NCI-H526 (cell line): ENCODE measurements around the gene SLC24A4.

ENCODE experiments used
- DNase-seq, 2 experiments: peaks; one replicate each; lab custom pipeline; 2025; lab: John Stamatoyannopoulos, UW

The SLC24A4 gene

DNA sequence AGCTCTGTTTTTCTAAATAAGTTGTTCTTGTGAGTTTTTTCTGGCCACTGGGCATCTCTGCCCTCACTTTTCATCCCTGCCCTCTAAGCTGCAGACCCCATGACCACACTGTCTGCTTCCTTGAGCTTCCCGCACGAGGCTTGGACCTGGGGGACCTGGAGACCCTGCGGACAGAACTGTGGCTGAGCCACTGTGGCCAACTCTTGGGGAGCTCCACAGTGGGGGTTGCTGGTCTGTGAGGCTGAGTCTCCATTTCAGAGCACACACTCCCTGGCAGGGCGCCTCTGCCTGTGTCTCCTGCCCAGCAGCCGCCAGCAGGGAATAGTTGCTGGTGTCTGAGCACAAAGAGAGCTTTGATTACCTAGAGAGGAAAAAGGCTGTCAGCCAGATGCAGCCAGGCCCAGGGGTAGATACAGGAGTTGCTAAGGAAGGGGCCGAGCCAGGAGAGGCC lies 177.6 kb downstream of the SLC24A4 start:
- DNase-seq: peak in 1 of 2 experiments; percentile 23

DNA sequence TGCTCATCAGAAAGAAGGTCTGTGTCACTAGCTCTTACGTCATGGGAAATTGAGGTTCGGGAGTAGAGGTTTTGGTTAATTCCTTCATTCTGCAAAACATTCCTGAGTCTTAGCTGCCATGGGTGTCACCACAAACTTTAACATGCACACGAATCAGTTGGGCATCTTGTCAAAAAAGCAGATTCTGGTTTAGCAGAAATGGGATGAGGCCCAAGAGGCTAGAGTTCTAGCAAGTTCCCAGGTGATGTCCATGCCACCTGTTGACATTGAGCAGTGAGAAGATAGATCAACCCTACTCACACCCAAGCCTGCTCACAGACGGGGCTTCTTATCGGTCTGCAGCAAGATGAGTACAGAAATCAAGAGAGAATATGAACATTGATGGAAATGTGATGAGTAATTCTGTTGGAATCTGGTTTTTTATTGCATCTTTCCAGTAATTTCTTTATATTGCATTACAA lies 179.0 kb downstream of the SLC24A4 start:
- DNase-seq: no peak

DNA sequence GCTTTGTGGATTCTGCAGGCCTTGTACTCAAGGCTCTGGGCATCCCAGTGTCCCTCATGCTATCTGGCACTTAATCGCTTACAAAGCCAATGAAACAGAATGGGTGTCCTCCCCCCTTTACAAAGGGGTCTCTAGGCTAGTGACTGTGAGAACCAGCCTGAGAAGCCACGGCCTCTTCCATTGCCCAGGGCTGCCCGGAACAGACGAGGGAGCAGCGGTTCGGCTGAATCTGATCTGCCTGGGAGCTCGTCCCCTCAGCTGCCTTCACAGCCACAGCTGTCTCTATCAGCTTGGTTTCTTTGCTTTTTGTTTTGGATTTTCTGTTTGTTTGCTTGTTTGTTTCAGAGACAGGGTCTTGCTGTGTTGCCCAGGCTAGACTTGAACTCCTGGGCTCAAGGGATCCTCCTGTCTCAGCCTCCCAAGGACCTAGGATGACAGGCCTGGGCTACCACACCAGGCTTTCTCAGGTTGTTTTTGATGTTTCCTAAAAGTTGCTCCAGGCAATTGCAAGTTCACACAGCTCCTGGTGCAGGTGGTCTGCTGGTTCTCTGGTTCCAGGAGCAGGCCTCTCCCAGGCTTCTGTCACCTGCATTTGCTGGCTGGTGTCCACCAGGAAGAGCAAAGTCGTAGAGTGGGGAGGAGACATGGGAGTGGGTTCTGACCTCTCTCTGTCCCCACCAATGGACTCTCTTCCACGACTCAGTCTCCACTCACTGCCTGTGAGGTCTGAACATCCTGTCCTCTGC lies 179.7 kb downstream of the SLC24A4 start:
- no peak for DNase-seq

DNA sequence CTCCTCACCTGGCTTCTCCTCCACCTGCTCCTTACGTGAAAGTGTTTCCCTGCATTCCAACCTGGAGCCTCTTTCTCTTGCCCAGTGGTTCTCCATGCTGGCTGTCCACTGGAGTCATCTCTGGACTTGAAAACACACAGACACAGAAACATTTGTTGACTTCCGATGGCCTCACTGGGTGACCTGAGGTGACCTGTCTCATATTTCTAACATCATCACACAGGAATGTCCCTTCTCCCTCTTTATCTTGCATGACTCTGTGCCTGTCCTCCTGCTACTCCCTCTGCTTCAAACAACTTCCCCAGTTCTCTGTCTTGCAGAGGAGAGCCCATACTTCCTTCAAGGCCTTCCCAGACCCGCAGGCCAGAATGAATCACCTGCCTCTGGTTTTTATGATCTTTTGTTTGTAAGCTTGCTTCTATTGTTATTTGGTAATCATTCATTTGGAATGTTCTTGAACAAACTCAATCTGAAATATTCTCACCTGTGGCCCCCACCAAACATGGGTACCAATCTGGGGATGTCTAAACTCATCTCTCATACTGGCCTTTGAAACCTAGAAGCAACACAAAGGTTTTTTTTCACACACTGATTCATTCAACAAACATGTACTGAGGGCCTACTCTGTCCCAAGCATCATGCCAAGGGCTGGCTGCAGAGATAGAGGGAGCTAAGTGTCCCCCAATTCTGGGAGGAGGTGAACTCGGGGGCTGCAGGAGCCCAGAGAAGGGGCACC lies 181.0 kb downstream of the SLC24A4 start:
- no peak for DNase-seq

DNA sequence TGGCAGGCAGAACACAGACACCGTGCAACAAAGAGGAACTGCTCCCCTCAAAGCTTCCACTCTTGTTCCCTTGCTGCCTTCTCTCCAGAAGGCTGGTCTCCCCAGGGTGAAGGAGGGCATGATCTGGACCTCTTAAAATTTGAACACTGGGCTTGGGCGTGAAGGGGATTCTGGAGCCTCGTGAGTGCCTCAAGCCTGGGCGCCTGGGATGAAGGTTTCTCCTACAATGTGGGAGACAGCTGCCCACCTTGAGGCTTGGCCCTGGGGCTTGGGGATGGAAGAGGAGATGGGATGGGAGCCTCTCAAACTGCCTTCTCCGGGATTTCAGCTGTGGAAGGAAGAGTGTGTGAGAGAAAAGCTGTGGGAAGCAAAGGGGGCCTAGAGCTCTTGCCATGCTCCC lies 182.9 kb downstream of the SLC24A4 start:
- no peak for DNase-seq

DNA sequence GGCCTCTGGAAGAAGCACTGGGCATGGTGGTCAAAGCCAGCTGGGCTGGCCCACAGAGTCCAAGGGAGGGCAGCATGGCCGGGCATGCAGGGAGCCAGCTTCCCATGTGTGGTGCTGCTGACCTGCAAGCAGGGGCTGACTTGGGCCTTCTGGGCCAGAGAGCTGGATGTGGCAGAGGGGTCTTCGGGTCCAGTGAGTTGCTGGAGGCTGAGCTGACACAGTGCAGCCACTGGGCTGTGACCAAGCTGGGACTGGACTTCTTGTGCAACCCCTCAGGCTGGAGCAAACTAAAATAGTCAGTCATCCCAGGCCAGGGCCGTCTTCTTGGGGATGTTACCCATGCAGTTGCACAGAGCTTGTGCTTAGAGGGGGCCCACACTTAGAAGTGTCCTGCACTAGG lies 183.3 kb downstream of the SLC24A4 start:
- no peak for DNase-seq

DNA sequence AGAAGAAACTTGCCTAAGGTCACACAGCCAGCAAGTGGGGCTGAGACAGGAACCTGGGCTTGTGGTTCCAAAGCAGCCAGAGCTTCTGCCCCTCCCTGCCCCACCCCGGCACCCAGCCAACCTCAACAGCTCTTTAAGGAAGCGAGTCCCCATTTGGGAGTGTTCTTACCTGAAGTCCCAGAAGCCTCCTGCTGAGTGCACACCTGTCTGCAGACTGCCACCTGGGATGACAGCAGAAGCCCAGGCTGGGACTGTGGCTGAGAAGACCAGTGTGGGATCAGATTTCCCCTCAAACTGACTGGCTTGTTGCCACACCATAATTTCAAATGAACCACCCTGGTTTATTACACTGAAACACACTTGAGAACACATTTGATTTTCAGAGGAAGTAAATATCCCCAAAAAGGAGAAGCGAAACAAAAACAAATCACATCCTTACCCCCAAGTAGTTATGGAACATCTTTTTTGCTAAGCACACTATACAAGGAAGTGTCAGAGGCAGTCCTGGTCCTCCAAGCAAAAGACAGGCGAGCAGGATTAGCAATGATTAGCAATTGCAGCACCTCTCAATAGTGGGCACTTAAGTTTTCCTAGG lies 184.3 kb downstream of the SLC24A4 start:
- peak in 1 of 2 experiments; percentile 5 for DNase-seq

DNA sequence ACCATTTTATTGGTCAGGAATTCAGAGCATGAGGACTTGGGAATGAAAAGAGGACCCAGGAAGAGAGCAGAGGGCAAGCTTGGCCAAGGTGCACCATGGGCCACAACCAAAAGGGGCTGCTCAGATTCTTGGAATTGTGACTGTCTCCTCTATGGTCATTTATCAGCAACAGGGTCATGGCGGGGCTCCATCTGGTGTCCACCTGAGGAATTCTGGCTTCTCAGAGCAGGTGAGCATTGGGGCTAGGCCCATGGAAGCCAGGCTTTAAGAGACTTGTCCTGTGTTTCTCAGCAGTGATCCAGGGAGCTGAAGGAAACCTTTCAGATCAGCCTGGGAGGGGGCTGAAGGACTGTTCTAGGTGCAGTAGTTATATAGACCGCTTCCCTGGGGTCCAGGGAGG lies 188.0 kb downstream of the SLC24A4 start:
- peak in 1 of 2 experiments; percentile 48 for DNase-seq

DNA sequence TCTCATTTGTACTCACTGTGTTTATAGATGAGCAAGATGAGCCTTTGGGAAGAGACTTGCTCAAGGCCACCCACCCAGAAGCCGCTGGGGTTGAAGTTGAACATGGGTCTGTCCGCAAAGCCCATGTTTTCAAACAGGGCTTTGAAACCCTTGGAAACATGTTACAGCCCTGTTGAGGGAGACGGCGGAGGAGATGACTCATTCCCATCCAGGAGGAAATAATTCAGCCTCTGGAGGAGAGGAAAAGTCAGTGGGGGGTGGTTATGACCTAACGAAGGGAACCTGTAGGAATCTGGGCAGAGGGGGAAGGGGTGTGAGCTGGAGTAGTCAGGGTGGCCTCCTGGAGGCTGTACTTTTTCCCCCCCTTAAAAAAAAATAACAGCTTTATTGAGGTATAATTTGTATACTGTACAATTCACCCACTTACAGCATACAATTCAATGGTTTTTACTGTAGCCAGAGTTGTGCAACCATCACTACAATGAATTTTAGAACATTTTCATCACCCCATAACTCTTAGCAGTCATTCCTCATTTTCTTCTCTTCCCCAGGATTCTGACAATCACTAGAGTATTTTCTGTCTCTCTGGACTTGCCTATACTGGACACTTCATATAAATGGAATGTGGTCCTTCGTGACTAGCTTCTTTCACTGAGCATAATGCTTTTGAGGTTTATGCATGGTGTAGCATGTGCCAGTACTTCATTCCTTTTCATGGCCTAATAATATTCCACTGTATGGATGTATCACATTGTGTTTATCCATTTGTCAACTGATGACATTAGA lies 188.7 kb downstream of the SLC24A4 start:
- DNase-seq: no peak

DNA sequence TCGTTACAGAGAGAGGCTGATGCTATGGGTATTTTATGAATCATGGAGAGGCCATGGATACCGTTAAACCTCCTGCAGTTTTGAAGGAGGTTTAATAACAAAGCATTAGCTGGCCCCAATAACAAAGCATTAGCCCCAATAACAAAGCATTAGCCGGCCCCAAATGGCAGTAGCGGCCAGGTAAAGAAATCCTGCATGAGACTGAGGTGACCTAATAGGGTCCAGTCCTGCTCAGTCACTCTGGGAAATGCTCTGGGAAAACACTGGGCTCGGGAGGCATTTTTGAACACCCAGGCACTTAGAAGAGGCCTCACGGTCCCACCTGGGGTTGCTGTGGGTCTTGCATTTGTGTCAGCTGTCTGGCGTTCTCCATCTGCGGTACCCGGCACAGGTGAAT lies 189.8 kb downstream of the SLC24A4 start:
- no peak for DNase-seq

DNA sequence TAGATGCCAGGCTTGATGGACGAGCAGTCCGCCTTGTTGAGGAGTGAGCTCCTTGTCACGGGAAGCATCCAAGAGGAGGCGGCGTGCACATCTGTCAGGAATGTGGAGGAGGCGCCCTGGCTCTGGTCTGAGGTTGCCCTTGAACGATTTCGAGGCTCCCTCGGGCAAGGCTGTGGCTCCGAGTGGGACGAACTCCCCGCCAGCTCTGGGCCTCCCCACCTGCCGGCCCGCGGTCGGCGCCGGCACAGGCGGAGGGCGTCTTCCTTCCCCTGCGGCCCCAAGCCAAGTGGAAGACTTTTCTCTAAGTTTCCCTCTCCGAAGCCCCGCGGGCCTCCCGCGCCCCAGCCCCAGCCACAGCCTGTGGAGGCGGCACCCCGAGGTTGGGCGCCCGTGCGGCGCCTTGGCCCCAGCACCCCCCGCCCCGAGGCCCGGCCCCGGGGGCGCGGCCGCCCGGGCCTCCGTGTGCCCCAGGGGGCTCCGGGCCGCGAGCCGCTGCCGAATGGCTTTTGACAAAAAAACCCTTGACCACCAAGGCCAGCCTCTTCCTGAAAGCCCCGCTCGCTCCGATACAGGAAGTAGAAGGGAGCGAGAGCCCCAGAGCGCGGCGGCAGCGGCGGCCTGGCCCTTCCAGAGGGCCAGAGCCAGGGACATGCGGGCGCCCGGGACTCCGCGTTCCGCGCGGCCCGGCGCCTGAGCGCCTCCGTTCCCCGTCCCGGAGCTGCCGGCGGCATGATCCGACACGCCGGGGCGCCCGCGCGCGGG lies 190.4 kb downstream of the SLC24A4 start, which contains the start of gene RIN3:
Gene RIN3, plus strand, starts transcription at position 578 of the 762 bp plus-strand sequence. Its CDS starts 152 bp downstream, at position 730.
- peak in 1 of 2 experiments; percentile 57 for DNase-seq

DNA sequence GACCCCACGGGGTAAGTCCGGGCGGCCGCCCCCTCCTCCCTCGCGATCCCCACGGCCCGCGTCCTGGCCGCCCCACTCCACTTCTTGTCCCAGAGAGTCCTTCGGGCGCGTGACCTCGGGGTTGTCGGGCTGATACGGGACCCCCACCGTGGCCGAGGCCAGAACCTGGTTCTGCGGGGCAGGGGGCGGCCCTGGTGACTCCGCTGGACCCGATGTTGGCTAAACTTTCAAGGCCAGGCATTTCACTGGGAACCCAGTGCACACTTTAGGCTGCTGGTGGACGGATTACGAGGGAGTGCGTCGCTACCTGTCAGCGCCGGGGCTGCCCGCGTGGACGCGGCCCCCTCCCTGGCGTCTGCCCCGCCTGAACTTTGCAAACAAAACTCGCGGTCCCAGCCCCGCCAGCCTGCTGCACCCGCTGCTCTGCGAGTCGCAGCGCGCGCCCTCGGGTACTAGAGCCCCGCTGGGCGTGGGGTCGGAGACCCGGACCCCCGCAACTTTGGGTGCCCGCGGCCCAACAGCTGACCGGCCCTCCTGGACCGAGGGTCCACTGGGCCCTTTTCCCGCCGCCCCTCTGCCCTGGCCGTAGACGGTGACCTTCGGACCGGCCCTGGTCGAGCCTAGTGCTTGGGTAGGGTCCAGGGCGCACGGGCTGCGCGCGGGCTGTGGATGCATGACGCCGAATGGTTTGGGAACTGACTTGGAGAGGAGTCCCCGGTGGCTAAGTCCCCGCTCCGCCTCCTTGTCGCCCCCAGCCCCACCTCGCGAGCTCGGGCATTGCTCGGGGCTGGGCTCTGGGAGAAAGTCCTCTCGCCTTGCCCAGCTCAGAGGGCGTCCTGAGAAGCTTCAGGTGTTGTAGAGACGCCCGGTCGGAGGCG lies 191.2 kb downstream of the SLC24A4 start:
- DNase-seq: peak in 1 of 2 experiments; percentile 24

DNA sequence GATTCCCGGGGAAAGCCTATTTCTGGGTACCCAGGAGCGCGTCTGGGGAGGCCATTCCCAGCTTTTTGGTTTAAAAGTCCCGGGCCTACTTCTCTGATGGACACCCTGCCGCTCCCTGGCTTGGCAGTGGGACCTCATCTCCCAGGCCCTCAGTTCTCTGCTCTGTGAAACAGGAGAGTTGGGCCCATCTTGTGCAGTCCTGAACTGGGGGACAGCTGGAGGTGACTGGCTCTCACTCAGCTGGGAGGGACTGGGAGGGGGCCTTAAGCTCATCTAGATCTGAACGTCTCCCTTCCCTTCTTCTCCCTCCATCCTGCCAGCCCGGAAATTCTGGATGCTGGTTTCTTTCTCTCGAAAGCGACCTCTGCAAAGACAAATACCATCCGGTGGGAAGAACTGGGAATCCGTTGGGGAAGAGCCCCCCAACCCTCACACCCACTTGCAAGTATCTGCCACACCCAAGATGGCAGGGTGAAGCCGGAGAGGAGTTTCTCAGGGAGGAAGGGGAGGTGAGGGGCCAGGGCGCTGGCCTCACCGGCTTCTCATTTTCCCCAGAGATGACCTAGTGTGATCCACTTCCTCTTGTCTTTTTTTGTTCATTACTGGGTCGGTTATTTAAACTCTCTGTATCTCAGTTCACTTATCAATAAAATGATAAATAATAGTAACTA lies 192.0 kb downstream of the SLC24A4 start:
- no peak for DNase-seq

DNA sequence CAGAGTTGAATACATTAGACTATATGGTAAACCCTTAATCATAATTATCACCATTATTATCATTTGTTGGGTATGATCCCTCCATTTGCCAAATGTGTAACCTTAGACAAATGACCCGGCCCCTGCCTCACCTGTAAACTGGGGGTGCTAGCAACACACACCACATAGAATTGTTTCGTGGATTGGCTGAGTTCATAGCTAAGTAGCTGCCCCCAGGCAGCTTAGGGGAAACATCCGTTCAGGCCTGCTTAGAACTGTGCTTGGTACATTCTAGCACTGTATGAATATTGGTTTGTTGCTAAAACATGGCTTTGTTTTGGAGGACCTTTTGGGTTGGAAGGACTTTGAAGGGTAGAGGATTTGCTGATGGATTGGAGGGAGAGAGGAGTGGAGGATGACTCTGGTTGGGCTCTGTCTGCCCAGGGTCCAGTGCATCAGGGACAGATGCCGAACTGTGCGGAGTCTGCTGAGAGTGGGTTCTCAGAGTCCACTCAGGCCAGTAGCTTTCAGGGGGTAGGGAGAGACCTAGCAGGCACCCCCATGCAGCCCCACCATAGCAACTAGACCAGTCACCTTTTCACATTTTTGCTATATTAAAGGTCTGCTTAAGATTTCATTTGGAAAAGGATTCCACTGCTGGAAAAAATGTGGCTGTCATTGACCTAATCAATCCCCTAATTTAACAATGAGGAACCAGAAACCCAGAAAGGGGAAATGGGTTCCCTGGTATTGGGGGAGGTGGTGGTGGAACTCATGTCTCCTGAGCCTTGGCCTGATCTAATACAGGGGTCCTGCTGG lies 192.8 kb downstream of the SLC24A4 start:
- no peak for DNase-seq

DNA sequence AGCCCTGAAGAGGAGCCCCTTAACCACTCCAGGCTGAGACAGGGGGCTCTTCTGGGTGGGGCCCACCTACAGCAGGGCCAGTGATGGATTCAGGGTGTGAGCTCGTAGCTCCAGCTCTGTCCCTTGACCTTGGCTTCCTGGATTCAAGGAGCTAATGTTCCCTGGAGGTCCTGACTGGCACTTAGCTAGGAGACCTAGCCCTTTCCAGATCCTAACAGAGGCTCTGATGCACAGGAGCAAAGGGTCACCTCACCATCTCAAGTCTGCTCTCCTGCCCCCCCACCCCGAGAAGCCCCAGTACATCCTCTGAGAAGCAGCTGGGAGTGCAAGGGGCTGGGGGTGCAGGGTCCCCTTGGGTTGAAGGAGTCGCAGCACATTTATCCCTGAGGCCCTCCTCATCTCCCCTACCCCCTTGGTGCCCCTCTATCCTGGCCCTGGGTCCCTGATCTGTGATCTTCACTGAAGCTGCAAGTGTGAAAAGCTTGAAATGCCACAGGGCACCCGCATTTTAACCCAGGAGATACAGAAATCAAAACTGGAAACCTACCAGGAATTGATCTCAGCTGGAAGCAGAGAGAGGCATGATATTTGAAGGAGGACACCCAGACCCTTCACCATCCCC lies 193.5 kb downstream of the SLC24A4 start:
- no peak for DNase-seq

DNA sequence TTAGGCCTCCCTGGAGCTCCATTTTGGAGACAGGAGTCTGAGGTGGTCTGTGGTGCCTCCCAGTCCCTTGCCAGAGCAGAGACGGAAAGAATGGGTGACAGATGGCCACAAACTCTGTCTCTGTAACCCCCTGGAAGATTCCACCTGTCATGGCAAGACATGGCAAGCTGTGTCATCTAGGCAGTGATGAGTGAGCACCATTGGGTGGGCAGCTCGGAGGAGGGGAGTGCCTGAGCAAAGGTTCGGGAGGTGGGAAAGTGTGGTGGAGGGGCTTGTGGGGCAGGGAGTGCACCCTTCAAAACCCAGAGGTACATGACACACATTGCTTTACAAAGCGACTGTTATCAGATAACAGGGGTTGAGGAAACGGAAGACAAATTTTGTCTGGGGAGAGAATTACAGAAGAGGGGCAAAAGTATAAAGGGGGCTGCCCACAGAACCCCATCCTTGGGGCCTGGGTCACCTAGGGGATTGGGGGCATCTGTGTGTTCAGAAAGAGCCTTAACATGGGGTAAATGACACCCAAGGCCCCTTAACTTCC lies 194.1 kb downstream of the SLC24A4 start:
- no peak for DNase-seq

DNA sequence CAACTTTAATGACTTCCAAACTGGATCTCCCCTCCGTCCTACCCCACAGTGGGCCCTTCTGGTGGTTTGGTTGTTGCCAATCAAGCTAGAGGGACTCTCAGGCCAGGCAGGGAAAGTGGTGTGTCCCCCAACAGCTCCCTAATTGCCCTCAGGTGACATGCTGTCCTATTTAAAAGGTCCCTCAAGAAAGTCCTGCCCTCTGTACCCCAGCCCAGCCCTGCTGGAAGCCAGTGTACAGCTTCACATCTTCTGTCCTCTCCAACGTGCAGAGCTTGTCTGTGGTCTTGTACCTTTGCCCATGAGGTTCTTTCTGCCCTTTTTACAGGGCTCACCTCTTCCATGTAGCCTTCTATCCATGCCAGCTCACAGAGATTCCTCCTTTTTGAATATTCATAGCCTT lies 194.8 kb downstream of the SLC24A4 start:
- DNase-seq: no peak
